ENCODE measurements around the gene SCN1A. TPM values are rescaled to one million over a fixed set of nuclear protein-coding genes. Genes with fewer than 3 reads are reported as not detected.

SCN1A gene
- total RNA-seq, 1 donor from 2014 or later = not detected

DNA sequence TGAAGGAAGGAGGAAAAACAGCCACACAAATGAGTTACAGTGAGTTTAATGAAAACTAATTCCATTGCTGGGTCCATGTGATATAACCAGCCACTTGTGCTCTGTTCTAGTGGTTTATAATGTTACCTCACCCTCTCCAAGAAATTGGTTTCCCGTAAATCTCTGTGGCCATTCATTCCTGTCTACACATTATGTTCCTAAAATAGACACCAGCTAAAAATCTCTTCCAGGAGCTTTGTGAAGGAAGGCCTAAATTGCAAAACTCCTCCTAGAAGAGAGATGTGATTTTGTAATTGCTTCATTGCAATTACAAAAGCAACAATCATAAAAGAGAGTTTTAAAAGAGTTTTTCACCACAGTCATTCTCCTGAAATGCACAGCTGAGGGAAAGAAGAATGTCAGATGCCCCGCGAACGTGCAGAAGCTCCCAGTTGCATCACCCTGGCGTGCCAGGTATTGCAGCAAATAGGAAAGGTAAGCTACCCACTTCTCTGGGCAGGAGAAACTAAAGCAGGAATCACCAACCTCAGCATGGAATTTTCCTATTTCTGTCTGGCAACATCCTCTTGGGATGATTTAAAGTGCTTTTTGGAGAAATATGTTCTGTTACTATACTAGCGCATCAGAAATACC, 1.7 kb downstream of the SCN1A start:
- POLR2A ChIA-PET = no interaction called here
- CTCF ChIA-PET = no interaction called here
- H3K27ac Mint-ChIP-seq = no peak overlapping the region
- no peak overlapping the region for H3K4me3 Mint-ChIP-seq
- peaks cover 13% of the 10 kb centered on the region for H3K27me3 Mint-ChIP-seq
- ATAC-seq (ENCODE audit: low read depth) = no peak
- H3K36me3 Mint-ChIP-seq (ENCODE audit: low read depth) = no peaks in the 10 kb centered on the region
- intact Hi-C loops (cut with micrococcal nuclease) = loop anchor here (5.0 kb wide), 1 partner anchor 889 kb away; the partner anchor contains the start of gene SCN2A
- DNase-seq = no peak
- TF ChIP-seq, protein P1, sequence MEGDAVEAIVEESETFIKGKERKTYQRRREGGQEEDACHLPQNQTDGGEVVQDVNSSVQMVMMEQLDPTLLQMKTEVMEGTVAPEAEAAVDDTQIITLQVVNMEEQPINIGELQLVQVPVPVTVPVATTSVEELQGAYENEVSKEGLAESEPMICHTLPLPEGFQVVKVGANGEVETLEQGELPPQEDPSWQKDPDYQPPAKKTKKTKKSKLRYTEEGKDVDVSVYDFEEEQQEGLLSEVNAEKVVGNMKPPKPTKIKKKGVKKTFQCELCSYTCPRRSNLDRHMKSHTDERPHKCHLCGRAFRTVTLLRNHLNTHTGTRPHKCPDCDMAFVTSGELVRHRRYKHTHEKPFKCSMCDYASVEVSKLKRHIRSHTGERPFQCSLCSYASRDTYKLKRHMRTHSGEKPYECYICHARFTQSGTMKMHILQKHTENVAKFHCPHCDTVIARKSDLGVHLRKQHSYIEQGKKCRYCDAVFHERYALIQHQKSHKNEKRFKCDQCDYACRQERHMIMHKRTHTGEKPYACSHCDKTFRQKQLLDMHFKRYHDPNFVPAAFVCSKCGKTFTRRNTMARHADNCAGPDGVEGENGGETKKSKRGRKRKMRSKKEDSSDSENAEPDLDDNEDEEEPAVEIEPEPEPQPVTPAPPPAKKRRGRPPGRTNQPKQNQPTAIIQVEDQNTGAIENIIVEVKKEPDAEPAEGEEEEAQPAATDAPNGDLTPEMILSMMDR (IDR thresholded peaks at IDR 0.05) = no peak
- H3K9me3 Mint-ChIP-seq = no peaks in the 10 kb centered on the region
- H3K4me1 Mint-ChIP-seq = peaks cover 2% of the 10 kb centered on the region

- intact Hi-C loops (cut with micrococcal nuclease) = loop anchor here (5.0 kb wide), 1 partner anchor 888 kb away; the partner anchor contains the start of gene SCN2A
Observed at GRCh38 chr2:166125557-166125956, 2.3 kb downstream of the SCN1A start.

GRCh38 chr2:166118180-166118579, 9.6 kb downstream of the SCN1A start:
- H3K27ac Mint-ChIP-seq = no peak overlapping the region
- H3K4me3 Mint-ChIP-seq = no peak overlapping the region
- no peak for ATAC-seq (ENCODE audit: low read depth)
- CTCF ChIA-PET = no interaction called here
- H3K4me1 Mint-ChIP-seq = no peaks in the 10 kb centered on the region
- no peaks in the 10 kb centered on the region for H3K36me3 Mint-ChIP-seq (ENCODE audit: low read depth)
- intact Hi-C loops (cut with micrococcal nuclease) = no loop called here
- no peaks in the 10 kb centered on the region for H3K9me3 Mint-ChIP-seq
- no peaks in the 10 kb centered on the region for H3K27me3 Mint-ChIP-seq
- TF ChIP-seq, protein P1 (IDR thresholded peaks at IDR 0.05) = no peak
- no peak for DNase-seq
- POLR2A ChIA-PET = no interaction called here

More at GRCh38 chr2:166125557-166125956, 2.3 kb downstream of the SCN1A start:
- Mint-ChIP-seq H3K9me3 (no peaks in the 10 kb centered on the region), H3K4me3 (no peak overlapping the region), H3K27me3 (peaks cover 13% of the 10 kb centered on the region), H3K36me3 (ENCODE audit: low read depth) (no peaks in the 10 kb centered on the region), H3K4me1 (peaks cover 2% of the 10 kb centered on the region), H3K27ac (no peak overlapping the region)
- no peak for DNase-seq
- ChIA-PET POLR2A (no interaction called here), CTCF (no interaction called here)
- TF ChIP-seq, protein P1 (IDR thresholded peaks at IDR 0.05) = no peak
- ATAC-seq (ENCODE audit: low read depth) = no peak

DNA sequence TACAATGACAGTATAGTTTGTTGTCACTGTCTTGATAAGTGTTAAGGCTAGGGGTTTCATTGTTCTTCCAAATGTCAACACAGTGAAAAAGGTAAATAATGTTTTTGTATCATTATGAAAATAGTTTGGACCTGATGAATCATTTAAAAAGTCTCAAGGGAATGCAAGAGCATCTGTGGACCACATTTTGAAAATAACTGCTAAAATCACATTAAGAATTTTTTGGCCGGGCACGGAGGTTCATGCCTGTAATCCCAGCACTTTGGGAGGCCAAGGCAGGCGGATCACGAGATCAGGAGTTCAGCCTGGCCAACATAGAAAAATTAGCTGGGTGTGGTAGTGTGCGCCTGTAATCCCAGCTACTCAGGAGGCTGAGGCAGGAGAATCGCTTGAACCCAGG, 10.3 kb downstream of the SCN1A start:
- intact Hi-C loops (cut with micrococcal nuclease) = no loop called here
- Mint-ChIP-seq H3K4me3 (no peak overlapping the region), H3K27me3 (no peaks in the 10 kb centered on the region), H3K36me3 (ENCODE audit: low read depth) (no peaks in the 10 kb centered on the region), H3K9me3 (no peaks in the 10 kb centered on the region), H3K27ac (no peak overlapping the region), H3K4me1 (no peaks in the 10 kb centered on the region)
- ChIA-PET CTCF (no interaction called here), POLR2A (no interaction called here)
- DNase-seq (no peak), ATAC-seq (ENCODE audit: low read depth) (no peak)
- TF ChIP-seq, protein P1 (IDR thresholded peaks at IDR 0.05) = no peak

GRCh38 chr2:166115589-166115988, 12.2 kb downstream of the SCN1A start:
- H3K4me1 Mint-ChIP-seq = no peaks in the 10 kb centered on the region
- POLR2A ChIA-PET = no interaction called here
- H3K36me3 Mint-ChIP-seq (ENCODE audit: low read depth) = no peaks in the 10 kb centered on the region
- TF ChIP-seq, protein P1 (IDR thresholded peaks at IDR 0.05) = no peak
- H3K9me3 Mint-ChIP-seq = peaks cover 3% of the 10 kb centered on the region
- H3K27me3 Mint-ChIP-seq = no peaks in the 10 kb centered on the region
- no peak overlapping the region for H3K27ac Mint-ChIP-seq
- no peak overlapping the region for H3K4me3 Mint-ChIP-seq
- DNase-seq (no peak), ATAC-seq (ENCODE audit: low read depth) (no peak)
- CTCF ChIA-PET = no interaction called here
- intact Hi-C loops (cut with micrococcal nuclease) = no loop called here

All from activated B cell treated with CpG ODN at 0.5 μM for 24 hours (primary cell).